Loucy (cell line): ENCODE measurements around the gene ADSL.

Source experiments
- H2AFZ ChIP-seq: fragments of 200-600 bp; sonication (generic); 2 replicates; pipeline ENCODE4 v1.6.0; 2016; ENCODE audit warnings: antibody characterized with exemption, mild to moderate bottlenecking, low read length, moderate library complexity
- H3F3A ChIP-seq: fragments of 200-600 bp; 2 replicates; pipeline ENCODE4 v1.6.0; 2016; ENCODE audit warnings: antibody characterized with exemption, low read depth, mild to moderate bottlenecking
- H3K27me3 ChIP-seq: fragments of 200-600 bp; sonication (generic); 2 replicates; pipeline ENCODE4 v1.6.1; 2014; ENCODE audit warnings: low read length, mild to moderate bottlenecking; ENCODE audit not compliant: insufficient read depth, poor library complexity, severe bottlenecking
- H3K36me3 ChIP-seq: fragments of 200-600 bp; sonication (generic); 2 replicates; pipeline ENCODE4 v1.6.1; 2016; ENCODE audit warnings: low read length; ENCODE audit not compliant: insufficient read depth
- H3K4me1 ChIP-seq: fragments of 200-600 bp; sonication (generic); 2 replicates; pipeline ENCODE4 v1.5.1; 2014; ENCODE audit warnings: low read length, mild to moderate bottlenecking; ENCODE audit not compliant: insufficient read depth, poor library complexity, severe bottlenecking
- H3K4me2 ChIP-seq: fragments of 200-600 bp; sonication (generic); 2 replicates; pipeline ENCODE4 v1.6.0; 2014; ENCODE audit warnings: antibody characterized with exemption, low read length, low read depth, mild to moderate bottlenecking; ENCODE audit not compliant: poor library complexity, severe bottlenecking
- H3K4me3 ChIP-seq: fragments of 200-600 bp; sonication (generic); 2 replicates; pipeline ENCODE4 v1.5.1; 2014; ENCODE audit warnings: low read length, mild to moderate bottlenecking, mixed read lengths; ENCODE audit not compliant: poor library complexity, severe bottlenecking
- H3K79me2 ChIP-seq: fragments of 200-600 bp; sonication (generic); 2 replicates; pipeline ENCODE4 v1.6.1; 2014; ENCODE audit warnings: low read length; ENCODE audit not compliant: insufficient read depth
- H3K9ac ChIP-seq: fragments of 200-600 bp; sonication (generic); 2 replicates; pipeline ENCODE4 v1.6.0; 2014; ENCODE audit warnings: mild to moderate bottlenecking, low read depth, low read length, moderate library complexity; ENCODE audit not compliant: poor library complexity, severe bottlenecking
- H3K9me2 ChIP-seq: fragments of 200-600 bp; sonication (generic); replicated peaks from 2 replicates; pipeline ENCODE4 v1.6.1; 2016; ENCODE audit warnings: low read depth, low read length, mixed read lengths
- H3K9me3 ChIP-seq: fragments of 200-600 bp; sonication (generic); 2 replicates; pipeline ENCODE4 v1.6.1; 2014; ENCODE audit warnings: mild to moderate bottlenecking, antibody characterized with exemption, low read length, low read depth; ENCODE audit not compliant: insufficient read depth
- H4K20me1 ChIP-seq: fragments of 200-600 bp; sonication (generic); 2 replicates; pipeline ENCODE4 v1.6.0; 2014; ENCODE audit warnings: antibody characterized with exemption, low read length, mild to moderate bottlenecking; ENCODE audit not compliant: insufficient read depth, poor library complexity, severe bottlenecking
- EZH2phosphoT487 ChIP-seq: fragments of 200-600 bp; IDR thresholded peaks from 2 replicates; pipeline ENCODE4 v1.6.1; 2018; ENCODE audit warnings: antibody characterized with exemption, mild to moderate bottlenecking, moderate library complexity, borderline replicate concordance
- TF ChIP-seq, protein P1 (sequence below): fragments of 200-600 bp; sonication (generic); conservative IDR thresholded peaks from 2 replicates; pipeline ENCODE4 v1.5.1; 2014; ENCODE audit warnings: mild to moderate bottlenecking, antibody characterized with exemption, low read length

Gene ADSL

GRCh38 chr22:40412441-40412840, 66.1 kb downstream of the ADSL start:
- no peaks in the 10 kb centered on the region for H3K9me2 ChIP-seq
- H3K9ac ChIP-seq, result no peak overlapping the region
- no peak overlapping the region for H3K4me3 ChIP-seq
- no peak for TF ChIP-seq EZH2phosphoT487
- TF ChIP-seq, protein P1, sequence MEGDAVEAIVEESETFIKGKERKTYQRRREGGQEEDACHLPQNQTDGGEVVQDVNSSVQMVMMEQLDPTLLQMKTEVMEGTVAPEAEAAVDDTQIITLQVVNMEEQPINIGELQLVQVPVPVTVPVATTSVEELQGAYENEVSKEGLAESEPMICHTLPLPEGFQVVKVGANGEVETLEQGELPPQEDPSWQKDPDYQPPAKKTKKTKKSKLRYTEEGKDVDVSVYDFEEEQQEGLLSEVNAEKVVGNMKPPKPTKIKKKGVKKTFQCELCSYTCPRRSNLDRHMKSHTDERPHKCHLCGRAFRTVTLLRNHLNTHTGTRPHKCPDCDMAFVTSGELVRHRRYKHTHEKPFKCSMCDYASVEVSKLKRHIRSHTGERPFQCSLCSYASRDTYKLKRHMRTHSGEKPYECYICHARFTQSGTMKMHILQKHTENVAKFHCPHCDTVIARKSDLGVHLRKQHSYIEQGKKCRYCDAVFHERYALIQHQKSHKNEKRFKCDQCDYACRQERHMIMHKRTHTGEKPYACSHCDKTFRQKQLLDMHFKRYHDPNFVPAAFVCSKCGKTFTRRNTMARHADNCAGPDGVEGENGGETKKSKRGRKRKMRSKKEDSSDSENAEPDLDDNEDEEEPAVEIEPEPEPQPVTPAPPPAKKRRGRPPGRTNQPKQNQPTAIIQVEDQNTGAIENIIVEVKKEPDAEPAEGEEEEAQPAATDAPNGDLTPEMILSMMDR, result no peak
- H4K20me1 ChIP-seq, result no peaks in the 10 kb centered on the region
- no peaks in the 10 kb centered on the region for H3K27me3 ChIP-seq
- H3K36me3 ChIP-seq, result peaks cover 68% of the 10 kb centered on the region; the same call in 1 of the 2 replicates
- no peak overlapping the region for H3K4me2 ChIP-seq
- H3K79me2 ChIP-seq, result no peaks in the 10 kb centered on the region
- no peaks in the 10 kb centered on the region for H3K9me3 ChIP-seq
- H2AFZ ChIP-seq, result no peak overlapping the region
- no peaks in the 10 kb centered on the region; the same call in 1 of the 2 replicates for H3F3A ChIP-seq
- H3K4me1 ChIP-seq, result peaks cover 9% of the 10 kb centered on the region

- Histone ChIP-seq H3F3A (no peaks in the 10 kb centered on the region; the same call in 1 of the 2 replicates), H2AFZ (no peak overlapping the region), H3K27me3 (no peaks in the 10 kb centered on the region), H3K4me2 (no peak overlapping the region), H3K9ac (no peak overlapping the region), H3K36me3 (peaks cover 65% of the 10 kb centered on the region; the same call in 1 of the 2 replicates), H3K9me2 (no peaks in the 10 kb centered on the region), H3K4me3 (no peak overlapping the region), H4K20me1 (no peaks in the 10 kb centered on the region), H3K79me2 (no peaks in the 10 kb centered on the region), H3K9me3 (no peaks in the 10 kb centered on the region), H3K4me1 (peaks cover 9% of the 10 kb centered on the region)
- TF ChIP-seq, protein P1, result no peak
- TF ChIP-seq EZH2phosphoT487, result no peak
Measured at GRCh38 chr22:40413873-40414272, 67.6 kb downstream of the ADSL start.

DNA sequence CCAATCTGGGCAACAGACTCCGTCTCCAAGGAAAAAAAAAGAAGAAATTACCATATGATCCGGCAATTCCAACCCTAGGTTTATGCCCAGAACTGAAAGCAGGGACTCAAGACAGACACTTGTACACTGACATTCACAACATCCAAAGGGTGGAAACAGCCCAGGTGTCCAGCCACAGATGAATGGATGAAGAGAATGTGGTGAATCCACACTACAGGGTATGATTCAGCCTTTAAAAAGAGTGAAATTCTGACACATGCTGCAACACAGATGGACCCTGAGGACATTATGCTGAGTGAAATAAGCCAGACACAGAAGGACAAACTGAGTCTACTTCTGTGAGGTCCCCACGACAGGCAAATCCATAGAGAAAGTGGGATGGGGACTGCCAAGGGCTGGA, 68.0 kb downstream of the ADSL start:
- Histone ChIP-seq H3K27me3 (no peaks in the 10 kb centered on the region), H2AFZ (no peak overlapping the region), H4K20me1 (no peaks in the 10 kb centered on the region), H3K36me3 (peaks cover 65% of the 10 kb centered on the region; the same call in 1 of the 2 replicates), H3K4me1 (peaks cover 9% of the 10 kb centered on the region), H3F3A (no peaks in the 10 kb centered on the region; the same call in 1 of the 2 replicates), H3K4me2 (no peak overlapping the region), H3K9me3 (no peaks in the 10 kb centered on the region), H3K9ac (no peak overlapping the region), H3K79me2 (no peaks in the 10 kb centered on the region), H3K4me3 (no peak overlapping the region), H3K9me2 (no peaks in the 10 kb centered on the region)
- TF ChIP-seq EZH2phosphoT487, result no peak
- TF ChIP-seq, protein P1, result no peak
